DOHH2 (cell line): ENCODE results near the gene UPK1B.

Experiments
- H3F3A ChIP-seq: fragments of 200-600 bp; sonication (generic), shearing (Covaris generic); 2 replicates; pipeline ENCODE4 v1.6.0; 2016; ENCODE audit warnings: antibody characterized with exemption, mild to moderate bottlenecking; ENCODE audit not compliant: control insufficient read depth, insufficient read depth
- H3K27ac ChIP-seq: fragments of 200-600 bp; sonication (generic); 2 replicates; pipeline ENCODE4 v1.5.1; 2014; ENCODE audit warnings: low read depth, mild to moderate bottlenecking, low read length, moderate library complexity
- H3K27me3 ChIP-seq: fragments of 200-600 bp; sonication (generic); 2 replicates; pipeline ENCODE4 v1.6.1; 2014; ENCODE audit warnings: mild to moderate bottlenecking, low read length, mixed read lengths; ENCODE audit not compliant: control insufficient read depth
- H3K36me3 ChIP-seq: fragments of 200-600 bp; sonication (generic); 2 replicates; pipeline ENCODE4 v1.6.1; 2014; ENCODE audit warnings: mild to moderate bottlenecking, low read length, moderate library complexity, mixed read lengths; ENCODE audit not compliant: control insufficient read depth
- H3K4me1 ChIP-seq: fragments of 200-600 bp; sonication (generic); 2 replicates; pipeline ENCODE4 v1.6.1; 2014; ENCODE audit warnings: mild to moderate bottlenecking, low read length, mixed read lengths; ENCODE audit not compliant: control insufficient read depth
- H3K4me2 ChIP-seq: fragments of 200-600 bp; sonication (generic); 2 replicates; pipeline ENCODE4 v1.6.0; 2014; ENCODE audit warnings: mild to moderate bottlenecking, low read length, moderate library complexity
- H3K4me3 ChIP-seq: fragments of 200-600 bp; sonication (generic); 2 replicates; pipeline ENCODE4 v1.5.1; 2014; ENCODE audit warnings: mild to moderate bottlenecking, low read length, mixed read lengths
- H3K79me2 ChIP-seq: fragments of 200-600 bp; sonication (generic); 2 replicates; pipeline ENCODE4 v1.6.1; 2014; ENCODE audit warnings: mild to moderate bottlenecking, low read length, mixed read lengths; ENCODE audit not compliant: control insufficient read depth
- H3K9me2 ChIP-seq: fragments of 200-600 bp; sonication (generic); replicated peaks from 2 replicates; pipeline ENCODE4 v1.6.1; 2014; ENCODE audit warnings: mild to moderate bottlenecking, low read length, mixed read lengths; ENCODE audit not compliant: control insufficient read depth
- H3K9me3 ChIP-seq: fragments of 200-600 bp; sonication (generic); 2 replicates; pipeline ENCODE4 v1.6.1; 2014; ENCODE audit warnings: antibody characterized with exemption, low read length, mixed read lengths; ENCODE audit not compliant: control insufficient read depth, insufficient read depth
- H4K20me1 ChIP-seq: fragments of 200-600 bp; sonication (generic); 2 replicates; pipeline ENCODE4 v1.6.0; 2014; ENCODE audit warnings: low read depth, mild to moderate bottlenecking, antibody characterized with exemption, low read length, moderate library complexity; ENCODE audit not compliant: control insufficient read depth, insufficient read depth
- EZH2phosphoT487 ChIP-seq: fragments of 200-600 bp; sonication (generic); IDR thresholded peaks from 2 replicates; pipeline ENCODE4 v1.6.1; 2017; ENCODE audit warnings: borderline replicate concordance, mild to moderate bottlenecking, antibody characterized with exemption, low read length, moderate library complexity, mixed read lengths
- TF ChIP-seq, protein P1 (sequence below): fragments of 200-600 bp; sonication (generic); IDR thresholded peaks from one replicate; pipeline ENCODE4 v1.5.1; 2014; ENCODE audit warnings: antibody characterized with exemption, mild to moderate bottlenecking, low read depth, low read length; ENCODE audit not compliant: poor library complexity, severe bottlenecking

The UPK1B gene

DNA sequence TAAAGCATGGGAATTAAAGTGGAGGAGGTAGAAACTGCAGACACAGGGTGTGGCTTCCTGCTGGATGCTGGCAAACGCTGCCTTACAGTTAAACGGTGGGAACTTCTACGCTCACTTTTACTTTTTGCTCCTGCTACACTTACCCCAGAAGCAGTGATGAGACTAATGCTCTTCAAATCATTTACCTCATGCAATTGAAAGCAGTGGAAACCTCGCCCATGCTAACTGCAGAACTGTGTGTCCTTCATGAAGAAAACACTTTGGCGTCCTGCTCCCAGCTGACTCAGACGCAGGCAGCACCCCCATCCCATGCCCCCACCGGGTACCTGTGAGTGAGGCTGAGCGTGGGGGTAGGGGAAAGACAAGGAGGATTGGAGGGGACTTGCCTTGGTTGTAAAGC lies 31.8 kb downstream of the UPK1B start:
- Histone ChIP-seq H3K36me3 (no peaks in the 10 kb centered on the region), H3K9me2 (no peaks in the 10 kb centered on the region), H3K4me3 (no peak overlapping the region), H3K27ac (no peak overlapping the region), H3K79me2 (no peaks in the 10 kb centered on the region), H3K4me2 (no peak overlapping the region), H3F3A (no peaks in the 10 kb centered on the region), H3K9me3 (no peaks in the 10 kb centered on the region), H3K4me1 (no peaks in the 10 kb centered on the region), H3K27me3 (no peaks in the 10 kb centered on the region), H4K20me1 (no peaks in the 10 kb centered on the region)
- TF ChIP-seq, protein P1, sequence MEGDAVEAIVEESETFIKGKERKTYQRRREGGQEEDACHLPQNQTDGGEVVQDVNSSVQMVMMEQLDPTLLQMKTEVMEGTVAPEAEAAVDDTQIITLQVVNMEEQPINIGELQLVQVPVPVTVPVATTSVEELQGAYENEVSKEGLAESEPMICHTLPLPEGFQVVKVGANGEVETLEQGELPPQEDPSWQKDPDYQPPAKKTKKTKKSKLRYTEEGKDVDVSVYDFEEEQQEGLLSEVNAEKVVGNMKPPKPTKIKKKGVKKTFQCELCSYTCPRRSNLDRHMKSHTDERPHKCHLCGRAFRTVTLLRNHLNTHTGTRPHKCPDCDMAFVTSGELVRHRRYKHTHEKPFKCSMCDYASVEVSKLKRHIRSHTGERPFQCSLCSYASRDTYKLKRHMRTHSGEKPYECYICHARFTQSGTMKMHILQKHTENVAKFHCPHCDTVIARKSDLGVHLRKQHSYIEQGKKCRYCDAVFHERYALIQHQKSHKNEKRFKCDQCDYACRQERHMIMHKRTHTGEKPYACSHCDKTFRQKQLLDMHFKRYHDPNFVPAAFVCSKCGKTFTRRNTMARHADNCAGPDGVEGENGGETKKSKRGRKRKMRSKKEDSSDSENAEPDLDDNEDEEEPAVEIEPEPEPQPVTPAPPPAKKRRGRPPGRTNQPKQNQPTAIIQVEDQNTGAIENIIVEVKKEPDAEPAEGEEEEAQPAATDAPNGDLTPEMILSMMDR = no peak
- no peak for TF ChIP-seq EZH2phosphoT487

DNA sequence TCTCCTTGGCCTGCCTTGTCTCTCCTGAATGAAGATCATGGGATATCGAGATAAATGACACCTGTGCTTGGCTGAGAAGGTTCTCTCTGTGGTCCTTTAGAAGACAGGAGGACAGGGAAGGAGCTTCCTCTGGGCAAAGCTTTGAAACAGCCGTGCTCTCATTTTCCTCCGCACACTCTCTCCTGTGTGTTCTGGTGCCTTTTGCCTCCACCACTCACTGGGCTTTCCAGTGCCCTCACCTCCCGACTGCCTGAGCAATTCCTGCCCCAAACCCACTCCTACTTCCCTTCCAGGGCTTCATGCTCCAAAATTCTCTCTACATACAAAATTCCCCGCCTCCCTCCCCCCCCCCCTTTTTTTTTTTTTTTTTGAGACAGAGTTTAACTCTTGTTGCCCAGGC lies 32.3 kb downstream of the UPK1B start:
- Histone ChIP-seq H3K9me3 (no peaks in the 10 kb centered on the region), H3K9me2 (no peaks in the 10 kb centered on the region), H3K27me3 (no peaks in the 10 kb centered on the region), H3K27ac (no peak overlapping the region), H3K36me3 (peaks cover 3% of the 10 kb centered on the region; the same call in 1 of the 2 replicates), H4K20me1 (no peaks in the 10 kb centered on the region), H3K4me3 (no peak overlapping the region), H3K79me2 (no peaks in the 10 kb centered on the region), H3F3A (no peaks in the 10 kb centered on the region), H3K4me2 (no peak overlapping the region), H3K4me1 (no peaks in the 10 kb centered on the region)
- TF ChIP-seq EZH2phosphoT487 = no peak
- TF ChIP-seq, protein P1 = no peak

- Histone ChIP-seq H3F3A (no peaks in the 10 kb centered on the region), H3K27me3 (no peaks in the 10 kb centered on the region), H3K9me2 (no peaks in the 10 kb centered on the region), H4K20me1 (no peaks in the 10 kb centered on the region), H3K27ac (no peak overlapping the region), H3K79me2 (no peaks in the 10 kb centered on the region), H3K9me3 (no peaks in the 10 kb centered on the region), H3K36me3 (peaks cover 3% of the 10 kb centered on the region; the same call in 1 of the 2 replicates), H3K4me1 (no peaks in the 10 kb centered on the region), H3K4me3 (no peak overlapping the region), H3K4me2 (no peak overlapping the region)
- TF ChIP-seq EZH2phosphoT487 = no peak
- TF ChIP-seq, protein P1 = no peak
Observed at GRCh38 chr3:119206611-119207511, 33.5 kb downstream of the UPK1B start.
